Tongue (tissue), 2 donors: ENCODE data around the gene SDK2. TPM values are rescaled to one million over a fixed set of nuclear protein-coding genes. Genes with fewer than 3 reads are reported as not detected.

Experiments
- DNase-seq: peaks from one replicate; pipeline ENCODE4 v3.0.0-alpha.2; 2015
- total RNA-seq: library from RNA; depleted of rRNA; stranded (reverse); fragments of >200 nt; gene quantifications from one replicate; pipeline ENCODE4 v1.2.3, GENCODE V29; 2014

The SDK2 gene
- total RNA-seq, 1 donor from 2014 or later = 12.7 TPM

DNA sequence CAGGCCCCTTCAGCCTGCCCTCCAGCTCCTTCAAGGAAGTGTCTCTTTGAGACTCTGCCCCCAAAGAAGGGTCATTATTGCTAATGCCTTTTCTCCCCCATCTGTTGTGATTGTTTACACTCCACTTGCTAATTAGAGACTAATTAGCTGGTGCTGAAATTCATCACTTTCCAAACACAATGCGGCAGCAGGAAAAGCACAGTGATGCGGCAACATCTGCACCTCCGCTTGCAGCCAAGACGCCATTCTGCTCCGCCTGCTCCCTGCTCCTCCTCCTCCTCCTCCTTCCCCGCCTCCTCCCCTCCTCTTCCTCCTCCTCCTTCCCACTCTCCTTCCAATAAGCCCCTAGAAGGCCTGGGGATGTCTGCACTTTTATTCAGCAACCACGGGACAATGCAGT lies 110.5 kb downstream of the SDK2 start:
- no peak for DNase-seq

DNA sequence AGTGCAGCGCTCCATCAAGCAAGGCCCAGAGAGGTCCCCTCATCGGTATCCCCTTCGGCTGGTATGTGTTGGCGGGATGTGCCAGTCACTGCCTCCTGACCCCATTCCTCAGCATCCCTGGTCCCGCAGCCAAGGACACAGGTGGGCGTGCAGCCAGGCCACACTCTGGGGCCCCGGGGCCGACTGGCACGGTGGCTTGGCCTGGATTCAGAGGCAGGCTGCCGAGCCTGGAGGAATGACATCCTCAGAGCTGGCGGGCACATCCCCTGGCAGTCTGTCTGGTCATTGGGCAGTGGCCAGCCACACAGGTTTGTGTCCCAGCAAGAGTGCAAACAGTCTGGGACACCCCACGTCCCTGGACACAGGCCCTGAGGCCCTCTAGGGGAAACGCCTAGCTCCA lies 111.1 kb downstream of the SDK2 start:
- no peak for DNase-seq

DNA sequence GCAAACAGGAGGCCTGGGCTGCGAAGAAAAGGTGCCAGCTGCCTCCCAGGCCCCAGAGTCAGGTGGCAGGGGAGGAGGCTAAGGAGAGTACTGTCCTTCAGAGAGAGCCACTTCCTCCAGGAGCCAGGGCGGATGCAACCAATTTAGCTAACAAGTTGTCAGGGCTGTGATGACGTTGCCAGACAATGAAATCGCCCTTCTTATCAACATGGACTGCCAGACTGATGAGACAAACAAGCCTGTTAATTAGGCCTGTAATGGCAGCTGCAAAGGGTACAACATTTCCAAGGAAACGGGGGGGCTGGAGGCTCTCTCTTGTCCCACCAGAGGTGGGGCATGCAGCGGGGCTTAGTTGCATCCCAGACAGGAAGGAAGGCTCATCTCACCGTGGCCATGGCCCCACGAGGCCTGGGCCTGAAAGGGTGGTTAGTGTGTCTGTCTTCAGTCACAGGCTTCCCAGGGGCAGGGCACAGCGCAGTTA lies 111.8 kb downstream of the SDK2 start:
- DNase-seq = peak; percentile 50

DNA sequence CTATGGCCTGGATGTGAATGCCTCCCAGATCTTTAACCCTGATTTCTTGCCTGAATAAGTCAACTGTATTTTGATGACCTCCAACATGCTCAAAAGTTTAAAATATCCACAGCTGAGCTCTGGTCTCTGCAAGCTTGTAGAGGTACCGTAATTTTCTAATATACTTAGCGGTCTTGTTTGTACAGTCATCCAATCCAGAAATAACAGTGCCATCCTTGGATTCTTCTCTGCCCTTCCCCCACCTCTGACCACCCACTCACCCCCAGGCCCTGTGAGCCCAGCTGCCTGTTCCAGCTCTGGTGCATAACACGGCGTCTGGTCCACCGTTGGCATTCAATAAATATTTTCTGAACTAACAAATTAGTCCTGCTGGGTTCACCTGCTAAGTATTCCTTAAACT lies 113.1 kb downstream of the SDK2 start:
- DNase-seq = no peak

DNA sequence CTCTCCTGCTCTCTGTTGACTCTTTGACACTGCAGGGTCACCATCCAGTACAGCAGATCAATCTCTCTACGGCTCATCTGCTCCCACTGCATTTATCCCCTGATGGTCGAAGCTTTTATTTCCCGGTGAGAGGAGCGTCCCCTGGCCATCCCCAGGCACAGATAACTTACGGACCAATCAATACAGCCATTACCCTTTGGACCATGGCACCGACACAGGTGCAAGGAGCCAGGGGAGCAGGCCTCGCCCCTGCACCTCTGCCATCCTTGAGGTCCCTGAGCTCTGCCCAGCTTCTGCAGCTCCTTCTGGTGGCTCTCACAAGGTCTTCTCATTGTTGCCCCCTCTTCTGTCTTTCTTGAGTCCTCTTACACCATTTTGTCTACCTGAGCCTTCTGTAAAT lies 115.6 kb downstream of the SDK2 start:
- DNase-seq = no peak

DNA sequence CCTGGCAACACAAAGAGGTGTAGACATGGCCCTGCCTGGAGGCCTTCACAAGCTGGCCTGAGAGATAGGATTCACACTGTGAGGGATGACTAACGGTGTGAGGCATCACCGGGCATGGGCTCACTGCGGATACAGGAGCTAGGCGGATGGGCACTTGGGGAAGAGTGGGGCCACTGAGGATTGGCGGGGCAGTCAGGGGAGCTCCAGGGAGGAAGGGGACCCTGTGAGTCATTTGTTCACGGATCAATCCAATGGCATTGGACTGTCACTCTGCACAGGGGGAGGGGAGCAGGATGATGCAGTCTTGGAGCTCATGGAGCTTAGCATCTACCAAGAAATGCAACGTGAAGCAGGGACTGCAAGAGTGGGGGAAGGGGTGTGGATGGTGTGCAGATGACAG lies 117.3 kb downstream of the SDK2 start:
- no peak for DNase-seq

DNA sequence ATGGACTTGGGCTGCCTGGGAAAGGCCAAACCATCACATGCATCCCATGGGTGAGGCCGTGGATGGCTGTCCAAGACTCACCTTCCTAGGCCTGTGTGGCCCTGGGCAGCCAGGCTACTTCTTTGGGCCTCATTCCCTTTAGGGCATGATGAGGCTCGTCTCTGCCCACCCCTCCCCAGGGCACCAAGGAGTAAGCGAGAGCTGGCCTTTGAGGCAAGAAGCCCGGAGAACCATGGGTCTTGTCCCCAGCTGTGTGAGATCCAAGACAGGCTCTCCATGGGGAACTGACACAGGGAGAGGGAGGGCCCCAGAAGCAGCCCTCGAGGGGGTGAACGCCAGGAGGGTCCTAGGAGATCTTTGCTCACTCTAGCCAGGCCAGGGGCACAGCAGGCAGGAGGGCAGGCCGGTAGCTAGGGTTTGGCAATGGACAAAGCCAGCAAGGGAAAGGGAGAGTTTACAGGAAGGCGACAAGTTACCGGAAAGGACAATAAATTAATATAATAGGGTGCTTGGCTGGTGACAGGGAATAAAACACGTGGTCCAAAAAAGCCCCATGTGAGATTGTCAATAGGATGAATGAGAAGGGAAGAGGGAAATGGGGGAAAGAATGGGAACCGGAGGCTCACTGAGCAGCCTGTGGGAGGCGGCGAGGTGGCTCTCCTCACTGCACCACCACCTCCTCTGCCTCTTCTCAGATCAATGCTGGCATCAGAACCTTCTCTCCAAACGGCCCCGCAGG lies 119.1 kb downstream of the SDK2 start:
- DNase-seq = no peak

DNA sequence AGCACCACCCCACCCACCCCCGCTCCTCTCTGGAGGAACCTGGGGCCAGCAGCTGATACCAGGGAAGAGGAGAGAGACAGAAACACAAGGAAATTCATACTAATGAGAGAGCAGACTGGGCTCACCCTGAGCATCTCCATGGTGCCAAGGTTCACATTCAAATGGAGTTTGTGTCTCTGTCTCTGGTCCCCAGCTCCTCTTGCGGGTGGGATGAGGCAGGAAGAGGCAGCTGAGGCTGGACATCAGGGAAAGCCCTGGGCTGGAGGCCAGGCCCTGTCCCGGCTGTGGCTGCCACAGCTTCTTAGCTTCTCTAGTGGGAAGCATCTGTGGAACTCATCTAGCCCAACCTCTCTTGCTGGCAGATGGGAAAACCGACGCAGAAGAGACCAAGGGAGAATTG lies 121.5 kb downstream of the SDK2 start:
- no peak for DNase-seq

DNA sequence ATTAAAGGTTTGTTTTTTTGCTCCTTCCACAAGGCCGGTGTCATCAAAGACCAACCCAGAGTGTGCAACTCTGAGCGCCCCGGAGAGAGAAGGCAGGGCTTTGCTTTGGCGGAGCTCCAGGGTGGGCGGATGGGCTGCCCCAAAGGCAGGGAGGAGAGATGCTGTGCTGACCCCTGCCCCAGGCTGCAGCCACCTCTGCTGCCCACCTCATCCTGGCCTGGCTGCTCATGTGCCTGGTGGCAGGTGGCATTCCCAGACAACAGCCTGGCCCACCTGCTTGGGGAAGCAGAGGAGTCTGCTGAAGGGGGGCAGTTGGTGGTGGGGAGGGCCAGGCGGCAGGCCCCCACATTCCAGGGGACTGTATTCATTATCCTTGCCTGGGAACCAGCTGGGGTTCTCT lies 122.1 kb downstream of the SDK2 start:
- DNase-seq = no peak

DNA sequence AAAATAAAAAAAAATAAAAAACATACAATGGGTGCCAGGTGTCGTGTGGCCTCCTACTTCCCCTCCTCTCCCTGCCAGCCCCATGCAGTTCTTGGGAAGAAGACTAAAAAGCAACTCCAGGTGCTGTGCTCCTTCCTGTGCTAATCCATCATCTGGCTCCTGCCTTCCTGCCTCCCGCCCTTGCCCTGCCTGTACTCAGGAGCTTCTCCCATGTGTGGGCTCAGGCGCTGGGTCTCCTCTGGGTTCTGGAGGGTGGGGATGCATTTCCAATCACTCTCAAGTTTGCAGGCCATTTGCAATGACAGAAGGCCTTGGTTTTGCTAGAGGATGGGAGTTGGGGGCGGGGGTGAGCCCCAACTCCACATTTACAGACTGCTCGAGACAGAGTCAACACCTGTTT lies 122.9 kb downstream of the SDK2 start:
- DNase-seq = no peak

DNA sequence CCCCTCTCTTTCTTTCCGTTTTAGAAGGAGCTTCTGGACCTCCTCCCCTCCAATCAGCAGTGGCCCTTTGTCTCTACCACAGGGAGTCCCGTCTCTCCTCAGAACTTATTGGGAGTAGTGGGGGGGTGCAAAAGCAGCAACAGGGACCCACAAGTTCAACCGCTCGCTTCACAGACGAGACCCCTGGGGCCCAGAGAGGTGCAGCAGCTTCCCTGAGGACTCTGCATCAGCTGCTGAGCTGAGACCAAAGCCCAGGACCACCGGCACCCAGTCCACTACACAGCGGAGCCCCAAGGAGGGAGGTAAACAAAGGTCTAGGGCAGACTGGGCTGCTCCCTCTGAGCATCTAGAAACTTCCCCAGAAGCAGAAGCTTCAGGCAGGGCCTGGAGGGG lies 123.9 kb downstream of the SDK2 start:
- no peak for DNase-seq

DNA sequence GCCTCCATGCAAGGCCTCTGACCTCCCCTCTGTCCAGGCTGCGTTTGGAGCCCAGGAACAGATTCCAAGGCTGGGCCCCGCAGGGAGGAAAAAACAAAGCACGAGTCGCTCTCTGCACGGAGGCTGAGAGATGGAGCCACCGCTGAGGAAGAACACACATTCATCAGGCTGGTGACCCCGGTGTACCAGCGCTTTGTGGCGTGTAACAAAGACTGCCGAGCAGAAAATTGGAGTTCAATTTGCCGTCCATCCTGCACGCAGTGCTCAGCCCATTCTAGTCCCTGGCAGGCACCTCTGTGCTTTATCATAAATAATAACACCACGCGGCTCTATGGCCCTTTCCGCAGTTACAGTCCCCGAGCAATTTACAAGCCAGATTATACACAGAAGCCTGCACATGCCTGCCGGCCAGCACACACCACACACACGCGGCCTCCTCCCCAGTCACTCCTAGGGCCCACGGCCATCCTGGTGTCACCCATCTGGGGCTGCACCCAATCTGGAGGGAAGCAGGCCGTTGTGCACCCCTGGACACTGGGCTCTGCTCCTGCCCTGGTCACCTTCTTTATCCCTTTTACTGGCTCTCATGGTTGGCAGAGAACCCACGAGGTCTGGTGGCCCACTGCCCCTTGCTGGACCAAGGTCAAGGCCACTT lies 124.4 kb downstream of the SDK2 start:
- DNase-seq = no peak

DNA sequence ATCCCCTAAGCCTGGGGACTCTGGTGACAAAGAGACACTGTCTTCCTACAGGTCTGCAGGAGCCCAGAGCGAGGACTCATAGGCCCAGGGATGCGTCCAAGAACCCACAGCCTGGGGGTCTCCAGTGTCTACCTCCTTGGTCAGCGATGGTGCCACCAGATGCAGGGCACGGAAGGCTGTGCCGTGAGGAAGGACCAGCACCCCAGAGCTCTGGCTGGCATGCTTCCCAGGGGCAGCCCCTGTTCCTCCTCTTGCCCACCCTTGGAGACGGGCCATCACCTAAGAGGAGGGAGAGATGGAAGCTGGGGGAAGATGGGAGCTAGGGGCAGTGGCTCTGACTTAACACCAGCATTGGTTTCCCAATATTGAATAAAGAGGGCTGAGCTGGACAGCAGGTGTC lies 125.2 kb downstream of the SDK2 start:
- no peak for DNase-seq

DNA sequence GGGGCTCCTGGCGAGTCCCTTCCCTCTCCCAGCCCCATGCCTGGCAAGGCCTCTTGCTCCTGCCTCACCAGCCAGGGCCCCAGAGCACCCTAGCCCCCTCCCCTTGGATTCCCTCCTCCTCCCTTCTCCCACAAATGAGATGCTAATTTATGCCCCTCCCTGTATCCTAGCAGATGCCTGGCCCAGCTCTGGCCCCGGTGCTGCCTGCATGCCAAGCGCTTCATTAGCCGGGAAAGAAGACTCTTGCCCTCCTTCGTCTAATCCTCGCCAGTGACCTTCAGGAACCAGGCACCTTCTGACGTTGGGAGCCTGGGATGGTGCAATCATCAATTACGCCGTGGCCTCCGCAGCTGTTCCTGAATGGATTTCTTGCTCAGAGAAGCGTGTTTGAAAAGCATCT lies 127.8 kb downstream of the SDK2 start:
- no peak for DNase-seq

DNA sequence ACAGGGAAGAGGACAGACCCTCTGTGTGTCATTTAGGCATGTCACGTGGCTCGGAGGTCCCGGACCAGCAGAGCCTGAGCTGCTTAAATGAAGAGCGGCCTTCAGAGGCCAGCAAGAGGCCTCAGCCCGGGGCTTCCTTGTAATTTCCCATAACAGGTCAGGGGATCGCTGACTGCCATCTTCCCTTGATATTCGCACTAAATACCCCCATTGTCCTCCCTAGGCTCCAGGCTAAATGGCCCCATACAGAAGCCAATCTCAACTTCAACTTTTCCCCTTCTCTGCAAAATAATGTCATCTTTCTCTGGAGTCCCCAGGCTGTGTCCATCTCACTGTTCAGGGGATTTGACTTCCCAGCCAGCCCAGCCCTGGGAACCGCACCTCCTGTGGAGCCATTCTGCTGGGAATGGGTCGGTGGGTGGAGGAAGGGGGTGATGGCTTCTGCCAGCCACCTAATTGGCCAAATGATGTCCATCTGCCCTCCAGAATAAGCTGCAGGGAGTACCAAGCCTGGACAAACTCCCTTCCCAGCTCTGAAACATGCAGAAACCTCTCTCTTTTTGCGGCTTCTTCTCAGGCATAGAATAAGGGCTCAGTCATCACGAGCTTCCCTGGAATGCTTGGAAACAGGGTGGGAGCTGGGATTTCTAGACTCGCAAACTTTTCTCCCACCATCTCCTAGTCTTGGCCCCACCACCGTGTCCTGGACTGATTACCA lies 129.9 kb downstream of the SDK2 start:
- DNase-seq = peak; percentile 19

DNA sequence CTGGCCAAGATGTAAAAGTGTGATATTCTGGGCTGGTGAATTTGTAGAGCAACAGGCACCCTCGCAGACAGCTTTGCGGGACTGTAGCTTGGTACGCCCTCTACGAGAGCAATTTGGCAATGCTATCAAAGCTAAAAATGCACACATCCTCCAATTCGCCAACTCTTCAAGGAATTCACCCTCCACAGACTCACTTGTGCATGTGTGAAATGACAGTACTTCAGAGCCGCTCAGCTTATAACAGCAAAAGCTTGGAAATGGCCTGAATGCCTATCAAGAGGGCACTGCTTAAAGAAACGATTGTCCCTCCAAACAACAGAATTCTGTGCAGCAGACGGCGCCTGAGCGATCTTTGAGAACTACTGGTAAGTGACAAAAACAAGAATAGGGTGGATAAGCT lies 130.8 kb downstream of the SDK2 start:
- DNase-seq = peak; percentile 8

DNA sequence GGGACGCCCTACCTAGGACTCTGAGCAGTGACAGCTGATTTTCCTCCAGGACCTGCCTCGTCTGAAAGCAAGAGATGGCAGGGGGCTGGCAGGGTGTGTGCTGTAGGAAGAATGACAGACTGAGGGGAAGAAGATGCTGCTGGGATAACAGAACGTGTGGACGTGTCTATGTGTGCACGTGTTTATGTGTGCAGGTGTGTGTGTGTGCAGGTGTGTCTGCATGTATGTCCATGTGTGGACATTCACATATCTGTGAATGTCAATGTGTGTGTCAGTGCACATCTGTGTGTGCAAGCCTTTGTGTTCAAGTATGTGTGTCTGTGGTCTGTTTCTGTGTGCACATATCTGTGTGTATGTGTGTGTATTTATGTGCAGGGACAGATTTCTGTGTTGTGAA lies 132.5 kb downstream of the SDK2 start:
- no peak for DNase-seq

DNA sequence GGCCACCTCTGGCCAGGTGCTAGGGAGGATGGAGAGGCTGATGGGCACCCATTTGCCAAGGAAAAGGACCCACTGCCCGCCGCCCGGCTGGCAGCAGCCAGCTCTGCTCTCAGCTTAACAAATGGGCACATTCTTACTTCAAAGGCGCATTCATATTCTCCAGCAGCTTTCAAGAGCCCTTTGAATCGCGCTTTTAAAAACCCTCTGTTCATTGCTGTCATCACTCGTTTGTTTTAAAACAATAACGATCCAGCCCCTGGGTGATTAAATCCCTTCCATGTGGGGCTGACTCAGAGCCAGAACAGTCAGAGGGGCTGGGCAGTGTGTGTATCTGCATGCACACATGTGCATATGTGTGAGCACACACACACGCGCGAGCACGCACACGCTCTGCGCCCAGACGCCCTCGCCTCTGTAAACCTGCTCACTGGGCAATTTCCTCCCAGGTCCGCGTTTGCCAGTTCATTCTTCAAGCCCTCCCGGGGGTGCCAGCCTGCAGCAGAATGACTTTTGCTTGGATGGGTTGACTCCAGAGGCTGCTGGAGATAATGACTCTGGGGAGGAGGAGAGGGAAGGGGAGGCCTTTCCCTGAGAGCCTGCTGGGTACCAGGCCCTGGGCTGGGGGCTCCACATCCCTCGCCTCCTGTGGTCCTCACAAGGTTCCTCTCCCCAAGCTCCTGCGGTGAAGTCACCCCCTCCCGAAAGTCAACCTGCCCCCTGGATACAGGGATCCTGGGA lies 133.1 kb downstream of the SDK2 start:
- peak; percentile 27 for DNase-seq

DNA sequence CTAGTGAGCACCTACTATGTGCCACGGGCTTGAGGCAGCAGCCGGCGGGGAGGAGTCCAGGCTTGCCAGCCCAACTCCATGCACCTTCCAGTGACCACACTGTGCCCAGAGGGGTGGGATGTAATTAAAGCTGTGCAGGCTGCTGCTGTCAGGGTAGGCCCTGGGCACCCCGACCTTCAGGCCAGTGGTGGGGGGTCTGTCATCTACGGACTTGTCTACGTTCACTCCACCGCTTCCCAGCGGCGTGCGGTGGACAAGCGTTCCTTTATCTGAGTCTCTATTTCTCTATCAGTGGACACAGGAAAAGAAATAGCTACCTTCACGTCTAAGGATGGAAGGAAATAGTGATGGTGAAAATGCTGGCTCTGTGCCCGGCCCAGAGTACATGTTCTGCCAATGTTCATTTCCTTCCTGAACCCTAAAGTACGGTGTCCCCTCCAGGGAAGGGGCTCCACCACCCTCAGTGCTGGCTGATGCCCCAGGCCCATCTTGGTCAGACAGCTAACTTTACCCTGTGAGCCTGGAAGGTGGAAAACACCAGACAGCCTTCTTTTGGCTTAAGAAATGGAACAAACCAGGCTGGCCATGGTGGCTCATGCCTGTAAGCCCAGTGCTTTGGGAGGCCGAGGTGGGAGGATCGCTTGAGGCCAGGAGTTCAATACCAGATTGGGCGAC lies 135.2 kb downstream of the SDK2 start:
- DNase-seq = no peak

DNA sequence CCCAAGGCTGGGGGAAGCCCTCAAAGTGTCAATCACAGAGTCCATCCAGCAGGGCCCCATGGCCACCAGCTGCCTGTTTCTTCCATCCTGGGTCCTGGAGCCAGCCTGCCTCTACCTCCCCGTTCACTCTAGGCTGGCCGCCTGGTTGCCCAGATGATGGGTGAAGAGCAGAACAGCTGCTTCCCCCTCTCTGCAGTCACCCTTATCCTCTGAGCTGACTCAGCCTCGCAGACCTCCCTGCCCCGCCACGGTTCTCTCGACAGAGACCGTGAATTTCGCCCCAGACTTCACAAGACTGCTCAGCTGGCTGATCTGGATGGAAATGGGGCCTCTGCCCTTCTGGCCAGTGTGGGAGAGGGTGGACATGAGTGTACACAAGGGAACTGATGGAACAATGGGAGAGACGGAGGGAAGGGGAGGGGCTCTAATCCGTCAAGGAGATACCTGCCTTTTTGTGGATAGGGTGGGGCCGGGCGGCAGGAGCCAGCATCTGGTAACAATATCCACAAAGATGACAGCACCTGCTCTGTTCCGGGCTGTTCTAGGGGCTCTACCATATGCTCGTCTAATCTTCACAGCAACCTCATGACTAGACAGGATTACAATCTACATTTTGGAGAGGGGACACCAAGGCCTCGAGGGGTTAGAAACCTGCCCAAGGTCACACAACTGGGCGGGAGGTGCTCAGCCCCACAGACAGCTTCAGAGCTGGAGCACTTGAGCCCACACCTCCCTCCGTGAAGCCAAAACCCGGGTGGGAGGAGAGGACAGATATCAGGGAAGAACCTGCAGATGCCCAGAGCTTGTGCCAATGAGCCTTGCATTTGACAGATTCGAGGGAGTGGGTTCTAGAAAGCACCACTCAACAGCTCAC lies 136.0 kb downstream of the SDK2 start:
- no peak for DNase-seq
